ENCODE results near the gene CLTCL1.

Gene CLTCL1

GRCh38 chr22:19240813-19241592 lies 50.5 kb downstream of the CLTCL1 start:
- H3K9me3 Mint-ChIP-seq = no peaks in the 10 kb centered on the region
- no peaks in the 10 kb centered on the region for H3K36me3 Mint-ChIP-seq
- H3K27ac Mint-ChIP-seq = no peak overlapping the region
- no peaks in the 10 kb centered on the region for H3K27me3 Mint-ChIP-seq
- no peak overlapping the region for H3K4me3 Mint-ChIP-seq
- no peaks in the 10 kb centered on the region for H3K4me1 Mint-ChIP-seq

- H3K27me3 Mint-ChIP-seq = peaks cover 1% of the 10 kb centered on the region
- H3K36me3 Mint-ChIP-seq = no peaks in the 10 kb centered on the region
- H3K4me3 Mint-ChIP-seq = no peak overlapping the region
- no peak overlapping the region for H3K27ac Mint-ChIP-seq
- H3K4me1 Mint-ChIP-seq = no peaks in the 10 kb centered on the region
- H3K9me3 Mint-ChIP-seq = no peaks in the 10 kb centered on the region
These were observed 52.1 kb downstream of the CLTCL1 start for GRCh38 chr22:19239464-19239863.

GRCh38 chr22:19238900-19239299 lies 52.6 kb downstream of the CLTCL1 start:
- Mint-ChIP-seq H3K27ac (no peak overlapping the region), H3K36me3 (no peaks in the 10 kb centered on the region), H3K27me3 (peaks cover 1% of the 10 kb centered on the region), H3K4me3 (no peak overlapping the region), H3K9me3 (no peaks in the 10 kb centered on the region), H3K4me1 (no peaks in the 10 kb centered on the region)

GRCh38 chr22:19235874-19236273 lies 55.6 kb downstream of the CLTCL1 start:
- Mint-ChIP-seq H3K27ac (no peak overlapping the region), H3K9me3 (no peaks in the 10 kb centered on the region)

GRCh38 chr22:19234126-19234896 lies 57.2 kb downstream of the CLTCL1 start:
- Mint-ChIP-seq H3K27me3 (peaks cover 1% of the 10 kb centered on the region), H3K4me3 (no peak overlapping the region), H3K9me3 (no peaks in the 10 kb centered on the region), H3K36me3 (no peaks in the 10 kb centered on the region), H3K4me1 (no peaks in the 10 kb centered on the region), H3K27ac (no peak overlapping the region)

More at GRCh38 chr22:19235874-19236273, 55.6 kb downstream of the CLTCL1 start:
- Mint-ChIP-seq H3K4me1 (no peaks in the 10 kb centered on the region), H3K4me3 (no peak overlapping the region), H3K27me3 (peaks cover 1% of the 10 kb centered on the region), H3K36me3 (no peaks in the 10 kb centered on the region)

GRCh38 chr22:19233189-19233661 lies 58.3 kb downstream of the CLTCL1 start:
- no peaks in the 10 kb centered on the region for H3K9me3 Mint-ChIP-seq
- peaks cover 1% of the 10 kb centered on the region for H3K27me3 Mint-ChIP-seq
- H3K4me3 Mint-ChIP-seq = no peak overlapping the region
- no peaks in the 10 kb centered on the region for H3K4me1 Mint-ChIP-seq
- H3K27ac Mint-ChIP-seq = no peak overlapping the region
- H3K36me3 Mint-ChIP-seq = no peaks in the 10 kb centered on the region

DNA sequence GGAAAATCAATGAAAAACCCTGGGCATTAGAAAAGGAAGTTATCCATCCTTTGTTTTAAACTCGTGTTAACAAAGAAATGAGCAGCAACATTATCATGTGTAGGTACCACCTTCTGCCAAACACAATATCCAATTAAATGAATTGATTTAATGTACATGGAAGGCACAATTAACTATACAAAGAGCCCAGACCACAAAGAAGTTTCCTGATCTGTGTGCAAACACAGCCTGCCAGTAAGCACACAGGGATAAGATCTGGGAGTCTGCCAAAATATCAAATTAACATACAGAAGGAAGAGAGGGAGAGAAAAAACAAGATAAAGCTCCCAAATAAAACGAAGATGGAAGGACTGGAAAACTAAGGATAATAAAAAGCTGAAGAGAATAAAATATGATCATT lies 58.9 kb downstream of the CLTCL1 start:
- Mint-ChIP-seq H3K27ac (no peak overlapping the region), H3K27me3 (peaks cover 1% of the 10 kb centered on the region), H3K4me3 (no peak overlapping the region), H3K36me3 (no peaks in the 10 kb centered on the region), H3K9me3 (no peaks in the 10 kb centered on the region), H3K4me1 (no peaks in the 10 kb centered on the region)

DNA sequence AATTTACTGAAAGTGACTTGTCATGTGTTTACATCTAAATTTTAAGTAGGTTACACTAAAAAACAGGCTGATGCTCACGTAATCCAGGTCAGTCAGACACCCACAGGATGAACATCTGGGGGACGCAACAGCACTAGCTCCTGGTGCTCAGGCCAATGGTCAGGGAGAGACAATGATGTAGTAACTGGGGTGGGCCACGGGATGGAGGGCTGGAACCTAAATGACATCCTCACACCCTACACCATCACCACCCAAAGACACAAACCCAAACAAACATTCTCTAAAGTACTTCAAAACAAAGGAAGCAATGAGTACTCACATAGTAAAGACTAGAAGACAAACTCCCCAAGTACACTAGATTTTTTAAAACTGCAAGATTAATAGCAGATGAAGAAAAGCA lies 59.5 kb downstream of the CLTCL1 start:
- Mint-ChIP-seq H3K4me3 (no peak overlapping the region), H3K27ac (no peak overlapping the region), H3K4me1 (no peaks in the 10 kb centered on the region), H3K36me3 (no peaks in the 10 kb centered on the region), H3K27me3 (peaks cover 1% of the 10 kb centered on the region), H3K9me3 (no peaks in the 10 kb centered on the region)

- Mint-ChIP-seq H3K4me1 (no peaks in the 10 kb centered on the region), H3K27ac (no peak overlapping the region), H3K9me3 (no peaks in the 10 kb centered on the region), H3K4me3 (no peak overlapping the region), H3K27me3 (no peaks in the 10 kb centered on the region), H3K36me3 (no peaks in the 10 kb centered on the region)
These were observed 61.9 kb downstream of the CLTCL1 start for GRCh38 chr22:19229600-19229999.

DNA sequence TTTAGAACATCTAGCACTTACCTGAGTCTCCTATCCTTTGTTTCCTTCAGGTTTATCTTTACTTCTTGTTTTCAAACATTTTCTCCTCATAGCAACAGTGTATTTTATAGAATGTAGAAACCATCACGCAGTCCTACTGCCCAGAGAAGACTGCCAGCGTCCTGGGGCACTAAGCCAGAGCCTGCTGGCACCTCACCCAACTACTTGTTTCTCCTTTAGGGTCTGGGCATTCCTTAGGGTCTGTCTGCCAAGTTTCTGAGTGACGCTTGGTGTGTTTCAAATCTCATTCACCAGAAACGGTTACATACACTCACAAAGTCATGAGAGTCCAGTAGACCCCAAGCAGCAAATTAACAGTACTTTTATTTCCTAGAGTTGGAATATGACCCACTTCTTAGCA lies 63.3 kb downstream of the CLTCL1 start:
- no peaks in the 10 kb centered on the region for H3K36me3 Mint-ChIP-seq
- no peak overlapping the region for H3K4me3 Mint-ChIP-seq
- H3K9me3 Mint-ChIP-seq = no peaks in the 10 kb centered on the region
- no peaks in the 10 kb centered on the region for H3K27me3 Mint-ChIP-seq
- H3K27ac Mint-ChIP-seq = no peak overlapping the region
- no peaks in the 10 kb centered on the region for H3K4me1 Mint-ChIP-seq

DNA sequence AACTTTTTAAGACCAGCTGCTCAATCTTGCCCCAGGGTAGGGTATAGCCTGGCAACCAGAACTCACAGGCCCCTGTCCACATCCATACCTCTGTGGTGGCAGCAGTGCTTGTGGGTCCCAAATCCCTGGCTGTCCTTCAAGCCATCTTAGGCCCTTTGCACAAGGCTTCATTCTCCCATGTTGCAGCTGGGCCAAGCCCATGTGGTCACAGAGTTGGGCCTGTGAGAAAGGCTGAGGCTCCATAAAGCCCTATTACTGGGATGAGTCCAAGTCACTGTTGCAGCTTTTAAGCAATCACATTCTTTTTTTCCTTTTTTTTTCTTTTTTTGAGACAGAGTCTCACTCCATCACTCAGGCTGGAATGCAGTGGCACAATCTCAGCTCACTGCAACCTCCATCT lies 65.1 kb downstream of the CLTCL1 start:
- Mint-ChIP-seq H3K27me3 (no peaks in the 10 kb centered on the region), H3K9me3 (no peaks in the 10 kb centered on the region), H3K4me3 (no peak overlapping the region), H3K4me1 (no peaks in the 10 kb centered on the region), H3K36me3 (no peaks in the 10 kb centered on the region), H3K27ac (no peak overlapping the region)

GRCh38 chr22:19225560-19225959 lies 66.0 kb downstream of the CLTCL1 start:
- no peaks in the 10 kb centered on the region for H3K9me3 Mint-ChIP-seq
- H3K27ac Mint-ChIP-seq = no peak overlapping the region
- no peaks in the 10 kb centered on the region for H3K27me3 Mint-ChIP-seq
- no peaks in the 10 kb centered on the region for H3K4me1 Mint-ChIP-seq
- H3K36me3 Mint-ChIP-seq = no peaks in the 10 kb centered on the region
- H3K4me3 Mint-ChIP-seq = no peak overlapping the region

DNA sequence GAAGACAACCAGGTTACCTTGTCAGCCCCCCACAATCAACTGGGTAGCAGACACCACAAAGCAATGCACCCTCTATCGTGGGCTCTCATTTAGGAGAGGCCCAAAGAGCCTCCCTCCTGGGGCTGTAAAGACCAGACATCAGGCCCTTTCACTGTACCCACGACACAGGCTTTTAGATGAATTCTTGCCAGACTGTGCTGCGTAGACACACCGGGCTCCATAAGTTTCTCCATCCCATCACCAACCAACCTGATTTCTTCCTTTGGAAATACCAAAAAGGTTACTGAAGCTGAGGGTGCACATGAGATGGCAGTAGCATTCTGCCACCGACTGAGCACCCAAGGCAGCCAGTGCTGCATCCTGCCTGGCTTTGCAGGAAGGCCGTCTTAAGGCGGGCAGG lies 66.5 kb downstream of the CLTCL1 start:
- H3K27me3 Mint-ChIP-seq = no peaks in the 10 kb centered on the region
- no peak overlapping the region for H3K4me3 Mint-ChIP-seq
- H3K9me3 Mint-ChIP-seq = no peaks in the 10 kb centered on the region
- H3K27ac Mint-ChIP-seq = no peak overlapping the region
- H3K4me1 Mint-ChIP-seq = no peaks in the 10 kb centered on the region
- H3K36me3 Mint-ChIP-seq = no peaks in the 10 kb centered on the region

- no peaks in the 10 kb centered on the region for H3K27me3 Mint-ChIP-seq
- H3K27ac Mint-ChIP-seq = no peak overlapping the region
- no peaks in the 10 kb centered on the region for H3K4me1 Mint-ChIP-seq
- no peaks in the 10 kb centered on the region for H3K36me3 Mint-ChIP-seq
- H3K9me3 Mint-ChIP-seq = no peaks in the 10 kb centered on the region
- no peak overlapping the region for H3K4me3 Mint-ChIP-seq
These were observed 67.0 kb downstream of the CLTCL1 start for GRCh38 chr22:19224557-19224956.

DNA sequence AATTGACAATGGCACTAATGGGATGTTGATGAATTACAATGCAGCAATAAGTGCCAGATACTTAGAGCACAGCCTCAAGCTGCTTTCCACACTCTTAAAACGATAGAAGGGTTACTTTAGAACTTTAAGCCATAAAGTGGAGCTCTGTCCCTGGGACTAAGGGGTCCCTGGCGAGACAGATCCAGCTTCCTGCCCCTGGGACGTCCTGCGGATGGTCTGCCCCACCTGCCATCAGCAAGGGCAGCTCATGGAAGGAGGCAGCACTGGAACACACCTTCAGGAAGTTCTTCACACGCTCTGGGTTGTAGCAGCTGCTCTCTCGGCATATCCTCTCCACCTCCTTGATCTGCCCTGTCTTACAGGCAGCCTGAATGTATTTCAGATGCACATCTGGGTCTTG lies 67.9 kb downstream of the CLTCL1 start:
- no peaks in the 10 kb centered on the region for H3K27me3 Mint-ChIP-seq
- H3K27ac Mint-ChIP-seq = no peak overlapping the region
- H3K4me1 Mint-ChIP-seq = no peaks in the 10 kb centered on the region
- H3K9me3 Mint-ChIP-seq = no peaks in the 10 kb centered on the region
- H3K4me3 Mint-ChIP-seq = no peak overlapping the region
- no peaks in the 10 kb centered on the region for H3K36me3 Mint-ChIP-seq

DNA sequence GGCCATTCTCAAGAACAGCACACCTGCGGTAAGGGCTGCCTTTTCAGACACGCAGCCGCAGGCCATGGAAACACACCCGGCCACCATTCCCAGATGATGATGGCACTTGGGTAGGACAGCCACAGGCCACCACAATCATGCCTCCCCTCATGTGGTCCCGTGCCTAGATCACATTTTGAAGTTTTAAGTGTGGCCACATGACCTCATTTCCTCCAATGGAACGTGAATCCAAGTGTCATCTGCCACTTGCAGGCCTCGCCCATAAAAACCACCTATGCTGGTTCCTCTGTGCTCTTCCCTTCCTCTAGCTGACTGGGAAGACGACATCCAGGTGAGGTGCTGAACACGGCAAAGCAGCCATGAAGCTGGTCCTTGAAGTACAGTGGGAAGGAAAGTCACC lies 68.4 kb downstream of the CLTCL1 start:
- Mint-ChIP-seq H3K36me3 (no peaks in the 10 kb centered on the region), H3K27me3 (no peaks in the 10 kb centered on the region), H3K9me3 (no peaks in the 10 kb centered on the region), H3K4me1 (peaks cover 1% of the 10 kb centered on the region), H3K4me3 (no peak overlapping the region), H3K27ac (no peak overlapping the region)
